T47D (cell line): Measurements from ENCODE around the gene FARS2.
"Not testable (repeated sequence)": the region's sequence is repeated elsewhere in the genome, so short reads cannot be mapped to it uniquely, and the experiment has no call there.

Experiments
- DNase-seq, 2 experiments: peaks; one replicate each; pipeline versions ENCODE4 v3.0.0 to v3.0.0-alpha.2; 2011 to 2012; ENCODE audit warnings: low read depth in 1 of 2, low spot score in 1 of 2
- JUND ChIP-seq: IDR thresholded peaks from 2 replicates; pipeline ENCODE4 v1.6.1; 2012; ENCODE audit warnings: low read depth
- in situ Hi-C: cut with HindIII; loops from 2 replicates; pipeline ENCODE4 v1.10.0; 2016; ENCODE audit warnings: low sequenced_read_pairs, low pct_unique_long_range_greater_than_20kb

Gene FARS2

DNA sequence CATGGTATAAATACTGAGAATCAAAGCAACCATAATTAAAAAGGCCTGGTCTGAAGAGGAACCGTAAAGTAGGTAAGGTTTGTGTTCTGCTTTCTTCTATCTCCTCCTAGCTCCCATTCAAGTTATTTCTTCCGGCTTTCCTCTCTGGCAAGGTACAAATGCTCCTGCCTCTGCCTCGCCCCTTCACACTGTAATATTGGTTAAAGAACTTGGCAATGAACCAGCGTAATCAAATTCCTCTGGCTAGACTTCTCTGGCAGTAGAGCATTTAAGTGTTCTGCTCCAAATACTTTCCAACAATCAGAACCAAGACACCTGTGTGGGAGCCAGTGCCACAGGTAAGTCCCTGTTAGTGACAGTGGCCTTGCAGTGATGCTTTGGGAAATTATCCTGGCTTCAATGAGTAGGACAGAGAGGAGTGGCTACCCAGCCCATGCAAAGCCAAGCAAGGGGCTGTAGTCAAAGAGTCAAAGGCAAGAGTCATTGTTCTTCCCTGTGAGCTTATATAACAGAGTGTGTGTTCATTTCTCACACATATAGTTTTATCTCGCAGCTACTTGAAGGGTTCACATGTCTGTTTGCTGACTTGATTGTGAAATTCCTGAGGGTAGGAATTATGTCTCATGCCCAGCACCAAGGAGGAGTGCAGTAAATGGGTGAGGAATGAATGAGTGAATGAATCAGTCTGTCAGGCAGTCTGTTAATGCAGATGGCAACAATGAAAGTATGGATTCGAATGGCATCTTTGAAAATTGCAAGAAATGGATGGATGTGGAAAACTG lies 416.1 kb downstream of the FARS2 start:
- no peak for TF ChIP-seq JUND
- in situ Hi-C loops: no loop called here
- DNase-seq: no peak

- no peak for DNase-seq
- in situ Hi-C loops: no loop called here
- TF ChIP-seq JUND: no peak
Measured at GRCh38 chr6:5679270-5679669, 418.0 kb downstream of the FARS2 start.

- DNase-seq: no peak
- TF ChIP-seq JUND: no peak
- in situ Hi-C loops: no loop called here
Measured at GRCh38 chr6:5679691-5680090, 418.4 kb downstream of the FARS2 start.

- no peak for DNase-seq
- TF ChIP-seq JUND: no peak
- in situ Hi-C loops: no loop called here
Measured at GRCh38 chr6:5680095-5680494, 418.8 kb downstream of the FARS2 start.

- DNase-seq: no peak
- no peak for TF ChIP-seq JUND
- in situ Hi-C loops: no loop called here
Measured at GRCh38 chr6:5681480-5681879, 420.2 kb downstream of the FARS2 start.

- in situ Hi-C loops: no loop called here
- TF ChIP-seq JUND: no peak
- no peak for DNase-seq
Measured at GRCh38 chr6:5682530-5682929, 421.2 kb downstream of the FARS2 start.

- in situ Hi-C loops, DNase-seq: not testable (repeated sequence)
Measured at GRCh38 chr6:5683747-5684146, 422.4 kb downstream of the FARS2 start.

DNA sequence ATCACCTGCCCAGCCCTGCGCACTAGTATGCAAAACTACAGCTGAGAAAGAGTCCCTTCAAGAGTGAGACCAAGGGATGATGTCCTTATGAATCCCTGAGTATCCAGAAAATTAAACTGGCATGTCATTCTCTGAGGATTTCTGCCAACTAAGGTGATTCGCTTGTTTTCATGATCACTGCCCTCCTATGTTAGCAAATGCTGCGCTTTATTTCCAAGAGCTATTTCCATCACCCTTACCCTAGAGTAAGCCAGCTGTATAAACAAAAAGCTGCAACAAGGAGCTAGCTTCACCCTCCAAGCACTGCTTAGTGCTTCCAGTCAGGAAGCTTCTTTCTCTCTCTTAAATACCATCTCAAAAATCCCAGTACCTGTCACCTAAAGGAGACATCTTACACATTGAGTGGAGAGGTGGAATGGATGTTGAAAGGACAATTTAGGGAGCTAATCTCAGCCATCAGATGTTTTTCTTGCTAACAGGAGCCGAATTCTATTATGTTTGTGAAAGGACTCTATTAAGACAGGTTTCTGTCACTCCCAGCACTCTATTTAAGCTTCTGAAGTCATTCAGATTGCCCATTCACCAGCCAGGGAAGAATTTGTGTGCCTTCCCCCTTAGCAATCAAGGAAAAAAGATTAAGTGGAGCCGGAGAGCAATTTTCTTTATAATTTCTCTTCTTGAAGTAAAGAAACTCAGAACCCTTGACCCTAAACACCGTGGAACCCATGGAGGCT lies 423.2 kb downstream of the FARS2 start:
- no peak for DNase-seq
- TF ChIP-seq JUND: no peak
- in situ Hi-C loops: no loop called here

DNA sequence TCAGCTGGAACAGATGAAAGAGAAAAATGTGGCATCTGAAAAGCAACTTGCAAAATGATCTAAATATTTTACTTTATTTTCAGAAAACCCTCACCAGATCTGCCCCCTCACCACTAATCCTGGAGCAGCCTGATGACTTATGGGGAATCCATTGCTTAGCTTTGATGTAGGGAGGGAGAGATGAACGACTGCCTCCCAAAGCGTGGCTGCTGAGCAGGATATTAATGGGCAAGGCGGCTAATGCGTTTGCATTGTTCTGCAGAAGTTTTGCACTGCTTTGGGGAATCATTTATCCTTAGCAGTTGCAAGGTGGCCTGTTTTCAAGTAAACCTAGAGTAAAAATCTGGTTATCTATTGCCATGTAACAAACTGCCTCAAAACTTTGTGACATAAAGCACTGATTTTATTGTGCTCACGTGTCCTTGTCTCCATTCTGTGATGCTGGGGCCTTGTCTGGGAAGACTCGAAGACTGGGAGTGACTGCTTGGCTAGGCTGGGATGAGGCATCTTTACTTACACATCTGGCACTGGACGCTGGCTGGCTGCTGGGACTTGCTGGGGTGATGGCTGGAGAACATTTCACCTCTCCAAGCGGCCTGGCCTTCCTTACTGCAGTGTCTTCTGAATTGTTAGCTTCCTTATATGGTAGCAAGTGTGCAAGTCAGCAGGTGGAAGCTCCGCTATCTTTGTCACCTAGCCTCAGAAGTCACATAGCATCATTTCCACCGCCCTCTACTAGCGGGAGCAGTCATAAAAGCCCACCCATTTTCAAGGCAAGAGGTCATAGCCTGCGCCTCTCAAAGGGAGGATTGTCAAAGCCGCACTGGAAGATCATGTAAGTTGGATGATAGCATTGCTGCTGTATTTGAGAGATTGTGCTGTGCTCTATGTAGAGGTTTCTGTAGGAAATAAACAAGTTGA lies 432.2 kb downstream of the FARS2 start:
- no peak for TF ChIP-seq JUND
- in situ Hi-C loops: no loop called here
- no peak for DNase-seq

- TF ChIP-seq JUND: no peak
- in situ Hi-C loops: no loop called here
- no peak for DNase-seq
Measured at GRCh38 chr6:5695260-5696245, 434.2 kb downstream of the FARS2 start.

GRCh38 chr6:5697508-5697907 lies 436.2 kb downstream of the FARS2 start:
- DNase-seq: no peak
- TF ChIP-seq JUND: no peak
- in situ Hi-C loops: no loop called here

DNA sequence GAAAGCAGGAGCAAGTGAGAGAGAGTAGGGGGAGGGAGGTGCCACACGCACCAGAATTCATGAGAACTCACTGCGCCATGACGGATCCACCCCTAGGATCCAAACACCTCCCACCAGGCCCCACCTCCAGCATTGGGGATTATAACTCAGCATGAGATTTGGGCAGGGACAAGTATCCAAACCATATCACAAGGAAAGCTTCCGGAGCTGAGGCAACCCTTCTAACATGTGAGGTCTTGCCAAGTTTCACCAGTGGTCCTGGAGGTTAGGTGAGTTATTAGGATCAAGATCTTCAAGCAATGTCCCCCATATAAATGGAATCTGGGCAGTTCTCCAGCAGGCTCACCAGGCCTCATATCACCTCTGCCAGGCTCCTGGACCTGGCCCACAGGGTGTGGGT lies 437.0 kb downstream of the FARS2 start:
- no peak for TF ChIP-seq JUND
- DNase-seq: no peak
- in situ Hi-C loops: no loop called here

GRCh38 chr6:5699064-5699463 lies 437.8 kb downstream of the FARS2 start:
- in situ Hi-C loops, DNase-seq: not testable (repeated sequence)
